GM15510 (cell line): ENCODE measurements around the gene TMEM178A.

ENCODE experiments used
- POLR2A ChIP-seq: IDR thresholded peaks from 3 replicates; pipeline ENCODE4 v1.6.1; 2011; ENCODE audit warnings: borderline replicate concordance; ENCODE audit not compliant: insufficient read length; ENCODE audit errors: extremely low read depth

The TMEM178A gene

GRCh38 chr2:39732482-39732881, 66.8 kb downstream of the TMEM178A start:
- TF ChIP-seq POLR2A = no peak

- TF ChIP-seq POLR2A = no peak
These were observed 67.5 kb downstream of the TMEM178A start for GRCh38 chr2:39733070-39733674.

GRCh38 chr2:39734445-39734844, 68.7 kb downstream of the TMEM178A start:
- no peak for TF ChIP-seq POLR2A

GRCh38 chr2:39735648-39736047, 69.9 kb downstream of the TMEM178A start:
- TF ChIP-seq POLR2A = no peak

GRCh38 chr2:39736640-39737039, 70.9 kb downstream of the TMEM178A start:
- TF ChIP-seq POLR2A = no peak

GRCh38 chr2:39737661-39738060, 71.9 kb downstream of the TMEM178A start:
- no peak for TF ChIP-seq POLR2A

GRCh38 chr2:39738936-39739335, 73.2 kb downstream of the TMEM178A start:
- TF ChIP-seq POLR2A = no peak

- TF ChIP-seq POLR2A = no peak
These were observed 73.7 kb downstream of the TMEM178A start for GRCh38 chr2:39739386-39739785.

- no peak for TF ChIP-seq POLR2A
These were observed 76.2 kb downstream of the TMEM178A start for GRCh38 chr2:39741871-39742270.

- TF ChIP-seq POLR2A = no peak
These were observed 77.6 kb downstream of the TMEM178A start for GRCh38 chr2:39743269-39743776.

- TF ChIP-seq POLR2A = no peak
These were observed 89.7 kb downstream of the TMEM178A start for GRCh38 chr2:39755466-39755865.

GRCh38 chr2:39757156-39757555, 91.4 kb downstream of the TMEM178A start:
- no peak for TF ChIP-seq POLR2A

- no peak for TF ChIP-seq POLR2A
These were observed 96.7 kb downstream of the TMEM178A start for GRCh38 chr2:39762448-39762847.
